Measurements from ENCODE around the gene PAX4.
A peak's percentile ranks its signal among the peaks of the same experiment; 100 is the strongest.
"Not testable (repeated sequence)": the region's sequence is repeated elsewhere in the genome, so short reads cannot be mapped to it uniquely, and the experiment has no call there.

PAX4 gene

GRCh38 chr7:127588697-127589482 lies 29.1 kb downstream of the PAX4 start:
- DNase-seq (ENCODE audit: low read depth, low spot score) = no peak
- peak overlapping the region; percentile 81 for H3K4me3 ChIP-seq (ENCODE audit: low read length)

- DNase-seq (ENCODE audit: low read depth, low spot score) = peak; percentile 44
- peak within 1 kb of the TSS; percentile 81 for H3K4me3 ChIP-seq (ENCODE audit: low read length)
Observed at GRCh38 chr7:127588019-127588696, 29.8 kb downstream of the PAX4 start, which contains the start of gene ARF5. TSS of gene ARF5 (plus strand) at chr7:127588411. CDS start at chr7:127588499, 88 bp downstream.

GRCh38 chr7:127587663-127588018 lies 30.3 kb downstream of the PAX4 start:
- DNase-seq (ENCODE audit: low read depth, low spot score) = no peak
- H3K4me3 ChIP-seq (ENCODE audit: low read length) = peak overlapping the region; percentile 81

- no peak for DNase-seq (ENCODE audit: low read depth, low spot score)
- no peak overlapping the region for H3K4me3 ChIP-seq (ENCODE audit: low read length)
Observed at GRCh38 chr7:127586346-127586745, 31.6 kb downstream of the PAX4 start.

GRCh38 chr7:127585044-127585953 lies 32.6 kb downstream of the PAX4 start, which contains the start of gene GCC1:
TSS of gene GCC1 (minus strand) at chr7:127585596. CDS start at chr7:127585182, 414 bp downstream.
- DNase-seq (ENCODE audit: low read depth, low spot score) = peak; percentile 74
- peak within 1 kb of the TSS; percentile 83 for H3K4me3 ChIP-seq (ENCODE audit: low read length)

GRCh38 chr7:127584648-127585043 lies 33.3 kb downstream of the PAX4 start:
- no peak for DNase-seq (ENCODE audit: low read depth, low spot score)
- H3K4me3 ChIP-seq (ENCODE audit: low read length) = peak overlapping the region; percentile 83

GRCh38 chr7:127582361-127582760 lies 35.6 kb downstream of the PAX4 start:
- DNase-seq (ENCODE audit: low read depth, low spot score) = no peak

GRCh38 chr7:127581716-127582115 lies 36.2 kb downstream of the PAX4 start:
- DNase-seq (ENCODE audit: low read depth, low spot score) = no peak
- no peak overlapping the region for H3K4me3 ChIP-seq (ENCODE audit: low read length)

More at GRCh38 chr7:127582361-127582760, 35.6 kb downstream of the PAX4 start:
- no peak overlapping the region for H3K4me3 ChIP-seq (ENCODE audit: low read length)

- DNase-seq (ENCODE audit: low read depth, low spot score) = no peak
- no peak overlapping the region for H3K4me3 ChIP-seq (ENCODE audit: low read length)
Observed at GRCh38 chr7:127580612-127581011, 37.3 kb downstream of the PAX4 start.

GRCh38 chr7:127578711-127579275 lies 39.1 kb downstream of the PAX4 start:
- no peak overlapping the region for H3K4me3 ChIP-seq (ENCODE audit: low read length)
- DNase-seq (ENCODE audit: low read depth, low spot score) = no peak

GRCh38 chr7:127578036-127578684 lies 39.8 kb downstream of the PAX4 start:
- DNase-seq (ENCODE audit: low read depth, low spot score) = no peak
- no peak overlapping the region for H3K4me3 ChIP-seq (ENCODE audit: low read length)

- H3K4me3 ChIP-seq (ENCODE audit: low read length) = no peak overlapping the region
- no peak for DNase-seq (ENCODE audit: low read depth, low spot score)
Observed at GRCh38 chr7:127571741-127572505, 46.0 kb downstream of the PAX4 start.

- DNase-seq (ENCODE audit: low read depth, low spot score); H3K4me3 ChIP-seq (ENCODE audit: low read length): not testable (repeated sequence)
Observed at GRCh38 chr7:127568034-127568433, 49.9 kb downstream of the PAX4 start.

- no peak overlapping the region for H3K4me3 ChIP-seq (ENCODE audit: low read length)
- no peak for DNase-seq (ENCODE audit: low read depth, low spot score)
Observed at GRCh38 chr7:127566242-127566641, 51.7 kb downstream of the PAX4 start.

Measured in Jurkat, Clone E6-1 (cell line).